NCI-H345 treated with DMSO at 0.1 percent for 48 hours (cell line): Measurements from ENCODE around the gene RPTOR.
"Not testable (repeated sequence)": the region's sequence is repeated elsewhere in the genome, so short reads cannot be mapped to it uniquely, and the experiment has no call there.

Source experiments
- DNase-seq: peaks from one replicate; lab custom pipeline; 2025; ENCODE audit not compliant: unreplicated experiment; lab: John Stamatoyannopoulos, UW

The RPTOR gene

GRCh38 chr17:80795090-80795580 is 250.5 kb downstream of the RPTOR start:
- DNase-seq, result no peak

DNA sequence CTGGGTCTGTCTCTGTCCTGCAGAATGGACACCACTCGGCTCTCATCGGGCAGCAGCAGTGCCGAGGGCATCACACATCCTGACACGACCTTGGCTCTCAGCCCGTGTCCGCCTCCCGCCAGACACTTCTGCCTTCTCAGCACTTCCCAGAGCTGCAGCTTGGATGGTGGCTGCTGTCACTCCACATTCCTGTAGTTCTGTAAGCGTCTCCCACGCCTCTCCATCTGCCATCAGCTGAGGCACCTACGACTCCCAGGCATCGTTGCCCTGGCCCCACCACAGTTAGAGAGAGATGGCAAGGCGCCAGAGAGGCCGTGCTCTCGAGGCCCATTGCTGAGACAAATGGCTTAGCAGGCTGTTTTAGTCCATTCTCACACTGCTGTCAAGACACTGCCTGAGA is 251.1 kb downstream of the RPTOR start:
- no peak for DNase-seq

DNA sequence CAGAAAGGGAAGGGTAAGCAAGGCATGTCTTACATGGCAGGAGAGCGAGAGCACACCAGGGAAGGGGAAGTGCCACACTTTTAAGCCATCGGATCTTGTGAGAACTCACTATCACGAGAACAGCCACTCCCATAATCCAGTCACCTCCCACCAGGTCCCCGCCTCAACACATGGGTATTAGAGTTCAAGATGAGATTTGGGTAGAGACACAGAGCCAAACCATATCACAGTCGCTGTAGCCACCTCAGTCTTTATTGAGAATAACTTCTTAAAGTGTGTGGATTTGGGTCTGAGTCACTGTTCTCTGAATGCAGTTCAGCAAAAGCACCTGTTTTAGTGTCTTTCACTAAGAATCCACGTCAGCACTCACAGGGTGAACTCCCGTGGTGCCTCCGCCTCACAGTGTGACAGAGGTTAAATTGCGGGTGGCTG is 251.8 kb downstream of the RPTOR start:
- DNase-seq, result no peak

- not testable (repeated sequence) for DNase-seq
Observed at GRCh38 chr17:80797222-80797621, 252.6 kb downstream of the RPTOR start.

DNA sequence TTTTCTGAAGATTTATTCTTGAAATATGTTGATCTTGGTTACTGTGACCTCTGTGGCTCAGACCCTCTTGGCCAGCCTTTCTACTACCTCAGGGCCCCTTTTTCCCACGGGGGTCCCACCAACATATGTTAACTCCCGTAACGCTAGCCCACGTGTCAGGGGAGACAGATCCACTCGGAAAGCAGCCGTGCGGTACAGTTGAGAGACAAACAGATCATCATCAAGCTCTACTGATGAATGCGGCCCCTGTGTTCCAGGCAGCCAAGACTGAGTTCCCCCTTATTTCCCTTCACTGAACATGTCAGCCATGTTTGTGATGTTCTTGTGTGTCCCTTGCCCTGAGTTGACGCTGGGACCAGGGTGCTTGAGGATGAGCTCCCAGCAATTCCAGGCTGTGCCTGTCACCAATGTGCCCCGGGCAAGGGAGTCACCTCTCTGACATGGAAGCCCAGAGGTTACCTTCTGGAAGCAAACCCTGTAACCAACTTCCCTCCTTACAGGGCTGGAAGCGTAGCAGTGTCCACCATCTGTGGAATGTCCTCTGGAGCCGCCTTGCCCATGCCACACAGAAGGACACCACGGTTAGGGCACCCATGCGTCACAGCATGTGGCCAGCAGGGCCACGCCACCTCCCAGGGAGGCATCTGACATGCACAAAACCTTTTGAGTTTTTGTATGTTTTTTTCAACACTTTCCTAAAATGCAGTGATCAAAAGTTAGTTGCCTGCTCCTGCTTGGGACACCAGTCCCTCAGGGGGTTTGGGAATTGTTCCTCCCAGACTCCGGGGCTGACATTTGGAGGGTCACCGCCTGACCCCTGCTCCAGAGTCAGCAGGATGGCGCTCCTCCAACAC is 253.3 kb downstream of the RPTOR start:
- no peak for DNase-seq

GRCh38 chr17:80798595-80799537 is 254.2 kb downstream of the RPTOR start:
- DNase-seq, result no peak

GRCh38 chr17:80799538-80800480 is 255.2 kb downstream of the RPTOR start:
- DNase-seq, result no peak

DNA sequence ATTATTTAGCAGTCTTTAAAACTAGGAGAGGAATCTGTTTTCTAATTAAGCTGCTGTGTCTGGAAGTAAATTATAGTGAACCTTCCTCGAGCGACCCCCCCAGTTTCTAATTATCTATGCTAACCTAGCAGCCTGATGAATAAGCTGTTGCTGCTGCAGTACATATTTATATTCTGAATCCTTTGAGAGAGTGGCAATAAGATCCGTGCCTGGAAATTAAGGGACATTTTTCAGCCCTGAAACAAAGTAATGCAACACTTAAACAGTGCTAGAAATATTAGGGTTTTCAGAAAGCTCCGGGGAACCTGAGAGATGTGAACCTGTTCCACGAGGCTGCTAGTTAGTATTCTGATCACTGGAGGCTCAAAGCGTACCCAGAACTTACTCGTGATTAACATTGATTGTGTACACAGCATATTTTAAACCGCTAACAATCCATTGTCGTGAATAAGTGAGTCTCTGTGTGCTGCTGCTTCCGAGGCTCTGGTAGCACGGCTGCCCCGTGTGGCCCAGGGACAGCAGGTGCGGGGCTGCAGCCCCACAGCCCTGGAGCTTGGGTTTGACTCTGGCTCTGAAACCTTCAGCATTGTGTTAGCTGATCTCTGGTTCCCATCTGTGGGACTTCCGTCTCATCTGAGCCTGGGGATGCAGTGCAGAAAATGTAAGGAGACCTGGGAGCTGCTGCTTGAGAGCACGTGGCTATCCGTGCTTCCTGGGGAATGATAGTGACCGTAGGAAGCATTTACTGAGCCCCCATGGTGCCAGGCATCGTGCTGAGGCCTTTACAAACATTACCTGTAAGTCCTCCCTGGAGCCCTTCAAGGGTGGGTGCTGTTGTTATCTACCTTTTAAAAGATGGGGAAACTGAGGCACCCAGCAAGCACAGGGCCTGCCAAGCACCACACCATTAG is 256.1 kb downstream of the RPTOR start:
- no peak for DNase-seq

DNA sequence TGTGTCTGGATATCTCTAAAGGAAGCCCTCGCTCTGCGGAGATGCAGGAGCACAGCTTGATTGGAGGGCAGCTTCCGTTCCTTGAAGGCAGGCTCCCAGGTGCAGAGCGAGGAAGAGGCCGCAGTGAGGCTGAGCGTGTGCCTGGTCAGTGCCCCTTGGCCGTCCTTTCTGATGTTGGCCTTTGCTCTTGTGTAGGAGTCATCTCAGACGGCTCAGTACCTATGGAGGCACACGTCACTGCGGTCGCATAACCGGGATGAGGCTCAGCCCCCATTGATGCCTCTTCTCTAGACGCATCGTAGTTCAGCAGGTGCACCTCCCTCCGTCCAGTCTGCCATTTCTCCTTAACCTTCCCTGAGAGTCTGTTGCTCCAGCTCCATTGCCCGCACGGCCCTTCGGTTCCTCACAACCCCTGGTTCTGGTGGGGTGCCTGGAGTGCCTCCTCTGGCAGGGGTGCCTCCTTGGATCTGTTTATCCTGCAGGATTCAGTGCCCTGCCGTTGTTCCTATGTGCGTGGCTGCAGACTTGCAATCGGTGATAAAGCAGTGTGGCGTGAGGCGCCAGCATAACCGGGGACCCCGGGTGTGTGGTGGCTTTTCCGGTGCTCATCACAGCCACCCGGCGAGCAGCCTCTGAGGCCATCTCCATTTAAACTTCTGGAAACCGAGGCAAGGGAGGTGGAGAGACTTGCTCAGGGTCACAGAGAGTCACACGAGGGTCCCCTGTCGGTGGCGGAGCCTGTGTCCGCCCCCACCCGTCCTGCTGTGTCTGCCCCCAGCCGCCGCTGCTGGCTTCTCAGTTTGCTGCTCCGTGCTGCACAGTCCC is 258.2 kb downstream of the RPTOR start:
- DNase-seq, result no peak

- DNase-seq, result no peak
Observed at GRCh38 chr17:80803451-80804428, 259.1 kb downstream of the RPTOR start.

DNA sequence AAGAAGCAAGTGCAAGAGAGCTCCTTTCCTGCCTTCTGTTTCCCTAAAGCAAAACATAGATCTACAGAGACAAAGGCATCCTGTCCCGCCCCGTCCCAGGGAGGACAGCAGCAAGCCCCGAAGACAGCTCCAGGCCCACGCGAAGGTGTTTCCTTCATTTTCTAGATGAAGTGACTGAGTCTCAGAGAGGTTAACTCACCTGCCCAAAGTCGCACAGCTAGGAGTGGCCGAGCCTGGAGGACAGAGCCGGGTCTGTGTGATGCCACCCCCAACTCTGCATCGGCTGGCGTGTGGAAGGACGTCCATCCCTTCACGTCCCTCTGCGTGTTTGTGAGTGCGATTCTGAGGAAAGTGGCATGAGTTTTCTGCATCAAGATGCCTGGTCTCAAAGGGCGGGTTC is 259.8 kb downstream of the RPTOR start:
- DNase-seq, result no peak

DNA sequence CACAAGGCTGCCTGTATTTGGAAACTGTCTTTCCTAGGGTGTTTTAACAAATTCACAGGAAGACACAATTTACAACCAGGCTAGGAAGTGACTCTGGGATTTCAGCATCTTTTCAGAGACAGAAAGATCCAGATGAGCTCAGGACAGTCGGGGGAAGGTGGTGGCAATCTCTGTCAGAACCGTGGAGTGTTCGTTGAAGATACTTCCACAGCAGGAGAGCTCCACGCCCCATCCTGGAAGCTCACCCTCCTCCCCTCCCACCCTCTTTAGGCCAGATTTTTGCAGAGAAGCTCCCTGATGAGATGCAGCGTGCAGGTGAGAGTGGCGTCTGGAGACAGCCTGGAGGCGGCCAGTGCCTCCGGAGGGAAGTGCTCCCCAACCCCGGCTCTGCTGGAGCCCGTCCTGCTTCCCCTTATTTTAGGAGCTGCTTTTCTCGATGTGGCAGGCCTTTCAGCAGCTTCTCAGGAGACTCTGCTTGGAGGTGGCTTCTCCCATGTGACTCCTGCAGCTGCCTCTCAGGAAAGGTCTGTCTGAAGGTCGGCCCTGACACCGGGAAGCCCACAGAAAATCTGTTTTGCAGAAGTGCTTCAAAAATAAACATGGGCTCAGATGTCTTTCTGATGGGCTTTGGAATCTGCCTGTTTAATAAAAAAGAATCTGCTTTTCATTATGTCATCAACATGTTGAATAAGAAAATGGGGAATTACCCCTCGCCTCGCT is 260.6 kb downstream of the RPTOR start:
- DNase-seq, result no peak

DNA sequence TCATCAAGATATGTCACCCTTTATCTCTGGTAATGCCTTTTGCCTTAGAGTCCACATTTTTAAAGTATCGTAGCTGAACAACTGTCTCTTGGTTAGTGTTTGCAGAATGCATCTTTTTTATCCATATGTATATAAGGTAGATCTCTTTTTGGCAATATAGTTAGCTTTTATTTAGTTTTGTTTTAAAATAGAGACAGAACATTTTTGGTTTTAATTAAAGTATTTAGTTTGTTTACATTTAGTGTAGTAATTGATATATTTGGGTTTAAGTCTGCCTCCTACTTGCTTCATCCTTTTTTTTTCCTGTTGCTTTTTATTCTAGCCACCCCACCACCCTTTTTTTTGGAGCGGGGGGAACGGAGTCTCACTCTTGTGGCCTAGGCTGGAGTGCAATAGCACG is 262.4 kb downstream of the RPTOR start:
- DNase-seq, result no peak

DNA sequence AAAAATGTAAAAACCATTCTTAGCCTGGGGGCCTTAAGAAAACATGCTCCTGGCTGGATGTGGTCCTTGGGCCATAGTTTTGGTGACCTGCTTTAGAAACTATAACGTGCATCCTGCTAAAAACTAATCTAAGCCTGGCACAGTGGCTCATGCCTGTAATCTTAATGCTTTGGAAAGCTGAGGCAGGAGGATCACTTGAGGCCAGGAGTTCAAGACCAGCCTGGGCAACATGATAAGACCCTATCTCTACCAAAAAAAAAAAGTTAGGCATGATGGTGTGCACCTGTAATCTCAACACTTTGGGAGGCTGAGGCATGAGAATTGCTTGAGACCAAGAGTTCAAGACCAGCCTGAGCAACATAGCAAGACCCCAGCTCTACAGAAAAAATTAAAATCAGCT is 263.2 kb downstream of the RPTOR start:
- no peak for DNase-seq

- DNase-seq, result no peak
Observed at GRCh38 chr17:80811181-80812105, 266.8 kb downstream of the RPTOR start.
